K562 (cell line): ENCODE measurements around the gene MRPL55. TPM values are rescaled to one million over a fixed set of nuclear protein-coding genes. Genes with fewer than 3 reads are reported as not detected.
A peak's percentile ranks its signal among the peaks of the same experiment; 100 is the strongest.

Source experiments
- ARID2 ChIP-seq: fragments of 450-650 bp; IDR thresholded peaks from 2 replicates; pipeline ENCODE4 v1.6.1; 2017; ENCODE audit warnings: antibody characterized with exemption, mild to moderate bottlenecking
- NBN ChIP-seq: fragments of 450-650 bp; IDR thresholded peaks from 2 replicates; pipeline ENCODE4 v1.6.1; 2016; ENCODE audit warnings: low read depth, mild to moderate bottlenecking
- PRMT5 ChIP-seq: sonication (generic); formaldehyde crosslinking; IDR thresholded peaks from 2 replicates; pipeline ENCODE4 v1.5.0; 2020; ENCODE audit warnings: missing genetic modification reagents
- RBM39 ChIP-seq: fragments of 200-400 bp; formaldehyde crosslinking; optimal IDR thresholded peaks from 2 replicates; pipeline ENCODE3; 2018; ENCODE audit warnings: low read depth, low read length
- SIRT6 ChIP-seq: IDR thresholded peaks from one replicate; pipeline ENCODE4 v1.6.1; 2012; ENCODE audit warnings: low read depth, mild to moderate bottlenecking, control low read depth, inconsistent platforms, low read length, moderate library complexity
- SP1 ChIP-seq: sonication (generic); formaldehyde crosslinking; IDR thresholded peaks from 2 replicates; pipeline ENCODE4 v1.8.1; 2022; ENCODE audit warnings: mild to moderate bottlenecking, missing genetic modification reagents
- ZNF134 ChIP-seq: fragments of 250-450 bp; sonication (Bioruptor Pico); conservative IDR thresholded peaks from 2 replicates; pipeline ENCODE4 v1.4.0; 2020
- ZNF3 ChIP-seq: fragments of 250-450 bp; sonication (Bioruptor Pico); IDR thresholded peaks from 2 replicates; pipeline ENCODE4 v1.5.0; 2021; ENCODE audit warnings: mild to moderate bottlenecking, moderate library complexity
- ZNF584 ChIP-seq: fragments of 200-800 bp; sonication (Bioruptor generic); IDR thresholded peaks from 2 replicates; pipeline ENCODE4 v1.6.1; 2016; ENCODE audit warnings: low read depth, mild to moderate bottlenecking, missing genetic modification characterization, missing compliant biosample characterization
- ZNF644 ChIP-seq: fragments of 200-800 bp; sonication (Bioruptor generic); IDR thresholded peaks from 2 replicates; pipeline ENCODE4 v1.6.1; 2016; ENCODE audit warnings: low read depth, missing genetic modification characterization, missing compliant biosample characterization
- polyA plus RNA-seq, 8 experiments: library from polyadenylated mRNA; depleted of rRNA in 4 of 8; stranded (reverse) in 5 of 8; unstranded in 3 of 8; fragments of >200 nt; fragmentation: Nextera tagmentation in 2 of 8; fragmentation: Illumina TruSeq in 1 of 8; extraction: Ambion mirVana in 2 of 8; extraction: Trizol in 1 of 8; gene quantifications; 2 replicates each; pipeline versions ENCODE4 v1.2.1 to v1.2.3, GENCODE V29; 2011 to 2014; ENCODE audit warnings: inconsistent platforms in 1 of 8, missing spikeins in 1 of 8
- total RNA-seq, 7 experiments: library from RNA; depleted of rRNA in 6 of 7; stranded (reverse); fragments of >200 nt in 6 of 7; fragmentation: Illumina TruSeq in 2 of 7; extraction: Trizol in 2 of 7; gene quantifications; 2 replicates each; pipeline versions ENCODE4 v1.2.1 to v1.2.3, GENCODE V29; 2011 to 2021; ENCODE audit warnings: low replicate concordance in 1 of 7
- TF ChIP-seq, protein P1 (sequence below): fragments of 250-450 bp; sonication (Bioruptor Pico); IDR thresholded peaks from 2 replicates; pipeline ENCODE4 v1.8.0; 2021; ENCODE audit warnings: moderate library complexity, mild to moderate bottlenecking, inconsistent platforms
- TF ChIP-seq, protein P2 (sequence below): fragments of 450-650 bp; IDR thresholded peaks from 2 replicates; pipeline ENCODE4 v1.7.1; 2018; ENCODE audit warnings: mild to moderate bottlenecking, low read depth; ENCODE audit not compliant: partially characterized antibody
- TF ChIP-seq, protein P3 (sequence below): IDR thresholded peaks from 2 replicates; pipeline ENCODE4 v1.6.1; 2011; ENCODE audit warnings: borderline replicate concordance, low read depth, mild to moderate bottlenecking, moderate library complexity, low read length; ENCODE audit not compliant: insufficient read depth, poor library complexity, severe bottlenecking
- TF ChIP-seq, protein P4 (sequence below), 2 experiments: fragments of 450-650 bp; IDR thresholded peaks; 2 replicates each; pipeline ENCODE4 v1.6.1; 2018; ENCODE audit warnings: mild to moderate bottlenecking in 2 of 2, low read depth in 1 of 2; ENCODE audit not compliant: partially characterized antibody in 2 of 2

The MRPL55 gene
- total and polyA plus RNA-seq, 9 of the 15 experiments (the other 6 are each of a cell fraction or from before 2014, with no cell fraction given) = 34.9 to 228 (median 81.0) TPM

DNA sequence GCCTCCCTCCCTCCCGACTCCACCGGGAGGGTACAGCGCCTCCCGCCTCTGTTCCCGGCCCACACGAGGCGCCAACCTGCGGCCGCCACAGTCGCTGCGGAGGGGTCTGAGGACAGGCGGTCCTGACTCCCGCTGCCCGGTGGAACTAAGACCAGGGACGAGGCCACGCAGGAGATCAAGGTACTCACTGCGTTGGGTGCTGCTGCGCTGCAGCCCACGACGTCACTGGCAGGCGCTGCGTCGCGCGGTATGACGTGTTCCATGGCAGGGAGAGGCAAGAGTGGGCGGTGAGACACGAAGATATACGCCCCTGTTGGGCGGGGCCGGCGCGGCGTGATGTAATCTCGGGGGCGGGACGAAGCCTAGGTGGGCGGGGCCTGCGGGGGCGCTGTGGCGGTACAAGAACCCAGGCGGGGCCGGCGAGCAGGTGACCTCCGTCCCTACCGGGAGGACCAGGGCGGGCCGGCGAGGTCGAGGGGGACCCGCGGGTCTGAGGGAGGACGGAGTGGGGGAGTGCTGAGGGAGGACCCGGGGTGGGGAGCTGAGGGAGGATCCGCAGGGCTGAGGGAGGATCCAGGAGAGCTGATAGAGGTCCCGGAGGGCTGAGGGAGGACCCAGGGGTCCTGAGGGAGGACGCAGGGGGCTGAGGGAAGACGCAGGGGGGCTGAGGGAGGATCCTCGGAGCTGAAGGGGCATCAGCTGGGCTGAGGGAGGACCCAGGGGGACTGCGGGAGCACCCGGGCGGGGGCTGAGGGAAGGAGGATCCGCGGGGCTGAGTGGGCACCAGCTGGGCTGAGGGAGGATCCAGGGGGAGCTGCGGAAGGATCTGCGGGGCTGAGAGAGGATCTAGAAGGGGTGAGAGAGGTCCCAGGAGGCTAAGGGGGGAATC, at the start of gene MRPL55 (continued):
- TF ChIP-seq ZNF644 (tag) = no peak
- TF ChIP-seq, protein P1, sequence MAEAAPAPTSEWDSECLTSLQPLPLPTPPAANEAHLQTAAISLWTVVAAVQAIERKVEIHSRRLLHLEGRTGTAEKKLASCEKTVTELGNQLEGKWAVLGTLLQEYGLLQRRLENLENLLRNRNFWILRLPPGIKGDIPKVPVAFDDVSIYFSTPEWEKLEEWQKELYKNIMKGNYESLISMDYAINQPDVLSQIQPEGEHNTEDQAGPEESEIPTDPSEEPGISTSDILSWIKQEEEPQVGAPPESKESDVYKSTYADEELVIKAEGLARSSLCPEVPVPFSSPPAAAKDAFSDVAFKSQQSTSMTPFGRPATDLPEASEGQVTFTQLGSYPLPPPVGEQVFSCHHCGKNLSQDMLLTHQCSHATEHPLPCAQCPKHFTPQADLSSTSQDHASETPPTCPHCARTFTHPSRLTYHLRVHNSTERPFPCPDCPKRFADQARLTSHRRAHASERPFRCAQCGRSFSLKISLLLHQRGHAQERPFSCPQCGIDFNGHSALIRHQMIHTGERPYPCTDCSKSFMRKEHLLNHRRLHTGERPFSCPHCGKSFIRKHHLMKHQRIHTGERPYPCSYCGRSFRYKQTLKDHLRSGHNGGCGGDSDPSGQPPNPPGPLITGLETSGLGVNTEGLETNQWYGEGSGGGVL (CRISPR knock-in tag) = no peak
- peak; percentile 100 for TF ChIP-seq SP1 (CRISPR knock-in tag)
- TF ChIP-seq, protein P2, sequence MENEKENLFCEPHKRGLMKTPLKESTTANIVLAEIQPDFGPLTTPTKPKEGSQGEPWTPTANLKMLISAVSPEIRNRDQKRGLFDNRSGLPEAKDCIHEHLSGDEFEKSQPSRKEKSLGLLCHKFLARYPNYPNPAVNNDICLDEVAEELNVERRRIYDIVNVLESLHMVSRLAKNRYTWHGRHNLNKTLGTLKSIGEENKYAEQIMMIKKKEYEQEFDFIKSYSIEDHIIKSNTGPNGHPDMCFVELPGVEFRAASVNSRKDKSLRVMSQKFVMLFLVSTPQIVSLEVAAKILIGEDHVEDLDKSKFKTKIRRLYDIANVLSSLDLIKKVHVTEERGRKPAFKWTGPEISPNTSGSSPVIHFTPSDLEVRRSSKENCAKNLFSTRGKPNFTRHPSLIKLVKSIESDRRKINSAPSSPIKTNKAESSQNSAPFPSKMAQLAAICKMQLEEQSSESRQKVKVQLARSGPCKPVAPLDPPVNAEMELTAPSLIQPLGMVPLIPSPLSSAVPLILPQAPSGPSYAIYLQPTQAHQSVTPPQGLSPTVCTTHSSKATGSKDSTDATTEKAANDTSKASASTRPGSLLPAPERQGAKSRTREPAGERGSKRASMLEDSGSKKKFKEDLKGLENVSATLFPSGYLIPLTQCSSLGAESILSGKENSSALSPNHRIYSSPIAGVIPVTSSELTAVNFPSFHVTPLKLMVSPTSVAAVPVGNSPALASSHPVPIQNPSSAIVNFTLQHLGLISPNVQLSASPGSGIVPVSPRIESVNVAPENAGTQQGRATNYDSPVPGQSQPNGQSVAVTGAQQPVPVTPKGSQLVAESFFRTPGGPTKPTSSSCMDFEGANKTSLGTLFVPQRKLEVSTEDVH = peak; percentile 93
- TF ChIP-seq, protein P3, sequence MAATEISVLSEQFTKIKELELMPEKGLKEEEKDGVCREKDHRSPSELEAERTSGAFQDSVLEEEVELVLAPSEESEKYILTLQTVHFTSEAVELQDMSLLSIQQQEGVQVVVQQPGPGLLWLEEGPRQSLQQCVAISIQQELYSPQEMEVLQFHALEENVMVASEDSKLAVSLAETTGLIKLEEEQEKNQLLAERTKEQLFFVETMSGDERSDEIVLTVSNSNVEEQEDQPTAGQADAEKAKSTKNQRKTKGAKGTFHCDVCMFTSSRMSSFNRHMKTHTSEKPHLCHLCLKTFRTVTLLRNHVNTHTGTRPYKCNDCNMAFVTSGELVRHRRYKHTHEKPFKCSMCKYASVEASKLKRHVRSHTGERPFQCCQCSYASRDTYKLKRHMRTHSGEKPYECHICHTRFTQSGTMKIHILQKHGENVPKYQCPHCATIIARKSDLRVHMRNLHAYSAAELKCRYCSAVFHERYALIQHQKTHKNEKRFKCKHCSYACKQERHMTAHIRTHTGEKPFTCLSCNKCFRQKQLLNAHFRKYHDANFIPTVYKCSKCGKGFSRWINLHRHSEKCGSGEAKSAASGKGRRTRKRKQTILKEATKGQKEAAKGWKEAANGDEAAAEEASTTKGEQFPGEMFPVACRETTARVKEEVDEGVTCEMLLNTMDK = no peak
- TF ChIP-seq NBN = peak; percentile 99
- TF ChIP-seq ZNF584 = no peak
- peak; percentile 13; the same call in 1 of the 2 replicates for TF ChIP-seq ARID2
- no peak for TF ChIP-seq RBM39
- TF ChIP-seq ZNF3 = no peak
- no peak for TF ChIP-seq SIRT6
- TF ChIP-seq, protein P4, sequence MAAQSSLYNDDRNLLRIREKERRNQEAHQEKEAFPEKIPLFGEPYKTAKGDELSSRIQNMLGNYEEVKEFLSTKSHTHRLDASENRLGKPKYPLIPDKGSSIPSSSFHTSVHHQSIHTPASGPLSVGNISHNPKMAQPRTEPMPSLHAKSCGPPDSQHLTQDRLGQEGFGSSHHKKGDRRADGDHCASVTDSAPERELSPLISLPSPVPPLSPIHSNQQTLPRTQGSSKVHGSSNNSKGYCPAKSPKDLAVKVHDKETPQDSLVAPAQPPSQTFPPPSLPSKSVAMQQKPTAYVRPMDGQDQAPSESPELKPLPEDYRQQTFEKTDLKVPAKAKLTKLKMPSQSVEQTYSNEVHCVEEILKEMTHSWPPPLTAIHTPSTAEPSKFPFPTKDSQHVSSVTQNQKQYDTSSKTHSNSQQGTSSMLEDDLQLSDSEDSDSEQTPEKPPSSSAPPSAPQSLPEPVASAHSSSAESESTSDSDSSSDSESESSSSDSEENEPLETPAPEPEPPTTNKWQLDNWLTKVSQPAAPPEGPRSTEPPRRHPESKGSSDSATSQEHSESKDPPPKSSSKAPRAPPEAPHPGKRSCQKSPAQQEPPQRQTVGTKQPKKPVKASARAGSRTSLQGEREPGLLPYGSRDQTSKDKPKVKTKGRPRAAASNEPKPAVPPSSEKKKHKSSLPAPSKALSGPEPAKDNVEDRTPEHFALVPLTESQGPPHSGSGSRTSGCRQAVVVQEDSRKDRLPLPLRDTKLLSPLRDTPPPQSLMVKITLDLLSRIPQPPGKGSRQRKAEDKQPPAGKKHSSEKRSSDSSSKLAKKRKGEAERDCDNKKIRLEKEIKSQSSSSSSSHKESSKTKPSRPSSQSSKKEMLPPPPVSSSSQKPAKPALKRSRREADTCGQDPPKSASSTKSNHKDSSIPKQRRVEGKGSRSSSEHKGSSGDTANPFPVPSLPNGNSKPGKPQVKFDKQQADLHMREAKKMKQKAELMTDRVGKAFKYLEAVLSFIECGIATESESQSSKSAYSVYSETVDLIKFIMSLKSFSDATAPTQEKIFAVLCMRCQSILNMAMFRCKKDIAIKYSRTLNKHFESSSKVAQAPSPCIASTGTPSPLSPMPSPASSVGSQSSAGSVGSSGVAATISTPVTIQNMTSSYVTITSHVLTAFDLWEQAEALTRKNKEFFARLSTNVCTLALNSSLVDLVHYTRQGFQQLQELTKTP (IDR thresholded peaks at IDR 0.05; ENCODE audit: low read depth in 1 of 2, partially characterized antibody in 2 of 2) = no peak
- no peak for TF ChIP-seq PRMT5 (CRISPR knock-in tag)
- TF ChIP-seq ZNF134 (CRISPR knock-in tag) = no peak
